D721Med (cell line): ENCODE measurements around the gene MROH8.
A peak's percentile ranks its signal among the peaks of the same experiment; 100 is the strongest.

ENCODE experiments used
- DNase-seq: peaks from one replicate; pipeline ENCODE4 v3.0.0; 2011; ENCODE audit warnings: low spot score; ENCODE audit not compliant: insufficient read length
- FAIRE-seq: peaks from 2 replicates; lab custom pipeline; 2011; peaks lifted over from hg19 to GRCh38; lab: Jason Lieb, UNC
- TF ChIP-seq, protein P1 (sequence below): IDR thresholded peaks from 2 replicates; pipeline ENCODE4 v1.5.1; 2012; ENCODE audit warnings: mild to moderate bottlenecking, control low read depth; ENCODE audit not compliant: insufficient read depth; ENCODE audit errors: missing control alignments

Gene MROH8

DNA sequence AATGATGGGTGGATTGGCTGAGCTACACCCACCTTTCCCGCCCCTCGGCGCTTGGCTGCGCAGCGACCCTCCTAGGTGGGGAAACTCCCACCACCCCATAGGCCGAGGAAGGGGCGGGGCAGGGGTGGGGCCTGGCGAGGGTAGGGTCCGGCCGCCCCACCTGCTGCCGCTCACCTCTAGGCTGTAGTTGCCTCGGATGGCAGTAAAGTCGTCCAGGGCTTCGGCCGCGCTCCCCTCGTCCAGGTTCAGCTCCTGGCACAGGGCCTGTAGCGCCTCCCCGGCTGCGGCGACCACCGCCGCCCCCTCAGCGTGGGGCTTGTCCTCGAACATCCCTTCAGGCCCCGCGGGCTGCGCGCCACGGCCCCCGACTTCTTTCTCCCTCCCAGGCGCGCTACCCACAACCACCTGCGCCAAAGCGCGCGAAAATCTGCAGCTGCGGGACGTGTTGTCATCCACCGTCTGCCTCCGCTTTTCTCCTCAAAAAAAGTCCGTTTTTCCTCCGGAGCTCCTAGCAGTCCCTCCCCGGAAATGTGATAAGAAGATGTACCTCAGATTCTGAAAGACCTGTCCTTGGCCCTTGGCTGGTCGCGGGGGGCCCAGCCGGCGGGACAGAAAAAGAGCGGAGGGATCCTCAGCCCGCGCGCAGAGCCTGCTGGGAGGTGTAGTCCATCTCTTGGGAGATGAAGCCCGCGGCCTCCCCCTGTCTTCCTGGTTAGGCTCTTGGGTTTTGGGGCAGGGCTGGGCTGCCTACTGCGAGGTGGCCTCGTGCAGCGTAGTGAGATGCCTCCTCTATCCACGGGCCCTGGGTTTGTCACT is 83.5 kb downstream of the MROH8 start, which contains the start of gene RBL1:
Gene RBL1 (minus strand): TSS at position 399 of the 816 bp plus-strand sequence. CDS start 69 bp downstream, at position 330.
- no peak for FAIRE-seq
- TF ChIP-seq, protein P1, sequence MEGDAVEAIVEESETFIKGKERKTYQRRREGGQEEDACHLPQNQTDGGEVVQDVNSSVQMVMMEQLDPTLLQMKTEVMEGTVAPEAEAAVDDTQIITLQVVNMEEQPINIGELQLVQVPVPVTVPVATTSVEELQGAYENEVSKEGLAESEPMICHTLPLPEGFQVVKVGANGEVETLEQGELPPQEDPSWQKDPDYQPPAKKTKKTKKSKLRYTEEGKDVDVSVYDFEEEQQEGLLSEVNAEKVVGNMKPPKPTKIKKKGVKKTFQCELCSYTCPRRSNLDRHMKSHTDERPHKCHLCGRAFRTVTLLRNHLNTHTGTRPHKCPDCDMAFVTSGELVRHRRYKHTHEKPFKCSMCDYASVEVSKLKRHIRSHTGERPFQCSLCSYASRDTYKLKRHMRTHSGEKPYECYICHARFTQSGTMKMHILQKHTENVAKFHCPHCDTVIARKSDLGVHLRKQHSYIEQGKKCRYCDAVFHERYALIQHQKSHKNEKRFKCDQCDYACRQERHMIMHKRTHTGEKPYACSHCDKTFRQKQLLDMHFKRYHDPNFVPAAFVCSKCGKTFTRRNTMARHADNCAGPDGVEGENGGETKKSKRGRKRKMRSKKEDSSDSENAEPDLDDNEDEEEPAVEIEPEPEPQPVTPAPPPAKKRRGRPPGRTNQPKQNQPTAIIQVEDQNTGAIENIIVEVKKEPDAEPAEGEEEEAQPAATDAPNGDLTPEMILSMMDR = peak; percentile 3
- DNase-seq = peak; percentile 48

DNA sequence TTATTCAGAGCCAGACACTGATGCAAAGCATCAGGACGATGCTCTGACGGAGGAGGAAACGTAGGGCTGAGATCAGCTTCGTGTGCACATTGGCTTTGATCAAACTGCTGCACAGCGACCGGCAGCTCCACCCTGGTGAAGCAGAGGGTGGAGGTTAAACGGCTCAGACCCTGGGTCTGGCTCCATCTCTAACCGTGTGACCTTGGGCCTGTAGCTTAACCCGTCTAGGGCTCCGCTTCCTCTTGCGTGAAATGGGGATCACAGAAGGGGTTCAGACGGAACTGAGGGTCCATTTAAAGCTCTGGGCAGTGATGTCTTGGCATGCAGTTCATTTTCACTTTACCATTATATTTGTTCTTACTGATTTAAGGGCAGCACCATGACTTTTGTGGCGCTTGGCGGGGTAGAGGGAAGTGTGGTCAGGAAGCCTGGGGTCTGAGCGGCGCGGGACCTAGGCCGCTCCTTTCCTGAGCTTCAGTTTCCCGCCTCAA is 84.2 kb downstream of the MROH8 start:
- TF ChIP-seq, protein P1 = no peak
- FAIRE-seq = no peak
- no peak for DNase-seq

DNA sequence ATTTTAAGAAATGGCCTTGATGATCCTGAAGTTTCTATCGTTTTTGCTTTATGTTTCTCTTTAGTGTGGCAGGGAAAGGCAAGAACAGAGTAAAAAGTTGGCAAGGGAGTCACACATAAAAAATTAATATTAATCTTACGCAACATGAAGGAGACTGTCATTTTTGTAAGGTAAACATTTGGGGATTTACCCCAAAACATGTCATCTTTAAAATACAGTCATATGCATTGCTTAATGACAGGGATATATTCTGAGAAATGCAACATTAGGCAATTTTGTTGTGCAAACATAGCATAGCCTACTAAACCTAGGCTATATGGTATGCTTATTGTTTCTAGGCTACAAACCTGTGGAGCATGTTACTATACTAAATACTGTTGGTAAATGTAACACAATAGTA is 88.9 kb downstream of the MROH8 start:
- DNase-seq (no peak), FAIRE-seq (no peak)
- TF ChIP-seq, protein P1 = no peak

DNA sequence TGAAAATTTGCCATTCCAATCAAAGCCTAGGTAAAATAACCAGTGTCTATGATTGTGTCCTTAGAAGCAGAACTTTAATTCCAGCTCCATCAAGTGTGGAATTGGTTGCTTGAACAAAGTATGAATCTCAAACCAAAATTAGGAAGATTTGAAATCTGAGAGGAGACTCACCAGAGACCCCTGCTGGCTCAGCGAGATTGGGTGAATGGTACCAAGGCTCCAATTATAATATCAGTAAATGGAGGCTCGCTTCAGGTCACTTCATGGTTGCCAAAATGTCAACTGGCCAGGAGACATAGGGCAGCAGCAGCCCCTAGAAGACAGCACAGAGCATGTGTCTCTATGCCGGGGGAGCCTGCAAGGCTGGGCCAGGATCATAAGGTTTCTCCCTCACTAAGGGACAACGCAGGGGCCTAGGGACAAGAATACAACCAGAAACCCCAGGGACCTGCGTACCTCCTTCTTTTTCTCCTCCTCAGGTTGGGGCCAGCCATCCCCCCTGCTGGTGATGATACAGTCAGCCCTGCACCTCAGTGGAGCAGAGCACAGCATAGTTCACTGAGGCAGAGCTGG is 97.5 kb downstream of the MROH8 start:
- TF ChIP-seq, protein P1 = peak; percentile 26
- DNase-seq (no peak), FAIRE-seq (no peak)

DNA sequence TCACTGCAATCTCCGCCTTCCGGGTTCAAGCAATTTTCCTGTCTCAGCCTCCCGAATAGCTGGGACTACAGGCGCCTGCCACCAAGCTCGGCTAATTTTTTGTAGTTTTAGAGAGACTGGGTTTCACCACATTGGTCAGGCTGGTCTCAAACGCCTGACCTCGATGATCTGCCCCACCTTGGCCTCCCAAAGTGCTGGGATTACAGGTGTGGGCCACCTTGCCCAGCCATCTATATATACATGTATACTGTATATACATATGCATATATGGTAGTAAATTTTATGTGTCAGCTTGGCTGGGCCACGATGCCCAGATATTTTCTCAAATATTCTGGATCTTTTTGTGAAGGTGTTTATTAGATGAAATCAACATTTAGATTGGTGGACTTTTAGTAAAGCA is 102.3 kb downstream of the MROH8 start:
- DNase-seq (no peak), FAIRE-seq (no peak)
- TF ChIP-seq, protein P1 = no peak

DNA sequence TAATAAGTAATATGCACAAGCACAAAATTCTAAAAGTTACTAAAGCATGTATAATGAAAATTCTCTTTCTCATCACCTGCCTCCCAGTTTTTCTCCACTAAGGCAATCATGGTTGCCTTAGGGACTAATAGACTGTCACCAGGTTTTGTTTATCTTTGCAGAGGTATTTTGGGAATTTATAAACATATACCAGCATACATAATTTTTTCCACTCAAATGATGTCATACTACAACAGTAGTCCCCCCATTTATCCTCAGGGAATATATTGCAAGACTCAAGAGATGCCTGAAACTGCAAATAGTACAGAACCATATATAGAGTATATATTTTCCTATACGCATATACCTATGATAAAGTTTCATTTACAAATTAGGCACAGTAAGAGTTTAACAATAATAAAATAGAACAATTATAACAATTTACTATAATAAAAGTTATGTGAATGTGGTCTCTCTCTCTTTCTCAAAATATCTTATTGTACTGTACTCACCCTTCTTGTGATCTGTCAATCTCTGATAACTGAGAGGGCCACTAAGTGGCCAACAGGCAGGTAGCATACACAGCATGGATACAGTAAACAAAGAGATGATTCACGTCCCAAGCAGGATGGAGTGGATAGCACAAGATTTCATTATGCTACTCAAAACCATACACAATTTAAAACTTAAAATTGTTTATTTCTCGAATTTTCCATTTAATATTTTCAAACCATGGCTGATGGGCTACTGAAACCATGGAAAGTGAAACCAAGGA is 103.2 kb downstream of the MROH8 start:
- FAIRE-seq = no peak
- DNase-seq = no peak
- TF ChIP-seq, protein P1 = no peak
